Stimulated activated CD8-positive, alpha-beta memory T cell treated with anti-CD3 and anti-CD28 coated beads, Interleukin-7, amount 100 ng/mL, for 4 hours (primary cell): ENCODE results near the gene KCNJ2.

Experiments
- DNase-seq, 2 donors: peaks; one replicate each; pipeline ENCODE4 v3.0.0-alpha.2; 2020; ENCODE audit warnings: low read depth in 2 of 2

Gene KCNJ2

DNA sequence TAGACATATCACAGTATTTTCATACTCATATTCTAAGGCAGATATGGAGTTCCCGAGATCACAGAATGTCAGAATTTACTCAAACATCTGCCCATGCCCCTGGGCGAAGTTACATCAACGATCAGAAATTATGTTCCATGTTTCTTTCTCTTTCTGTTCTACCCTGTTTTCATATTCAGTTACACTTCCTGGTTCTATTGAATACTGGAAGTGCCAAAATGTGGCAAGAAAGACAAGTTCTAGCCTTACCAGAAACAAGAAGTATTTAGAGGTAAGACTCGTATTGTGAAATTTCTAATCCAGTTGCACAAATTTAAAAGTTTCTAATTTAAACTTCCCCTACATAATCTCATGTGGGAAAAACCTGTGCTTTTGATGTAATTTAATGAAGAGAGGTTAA lies 36.1 kb downstream of the KCNJ2 start:
- DNase-seq = no peak

DNA sequence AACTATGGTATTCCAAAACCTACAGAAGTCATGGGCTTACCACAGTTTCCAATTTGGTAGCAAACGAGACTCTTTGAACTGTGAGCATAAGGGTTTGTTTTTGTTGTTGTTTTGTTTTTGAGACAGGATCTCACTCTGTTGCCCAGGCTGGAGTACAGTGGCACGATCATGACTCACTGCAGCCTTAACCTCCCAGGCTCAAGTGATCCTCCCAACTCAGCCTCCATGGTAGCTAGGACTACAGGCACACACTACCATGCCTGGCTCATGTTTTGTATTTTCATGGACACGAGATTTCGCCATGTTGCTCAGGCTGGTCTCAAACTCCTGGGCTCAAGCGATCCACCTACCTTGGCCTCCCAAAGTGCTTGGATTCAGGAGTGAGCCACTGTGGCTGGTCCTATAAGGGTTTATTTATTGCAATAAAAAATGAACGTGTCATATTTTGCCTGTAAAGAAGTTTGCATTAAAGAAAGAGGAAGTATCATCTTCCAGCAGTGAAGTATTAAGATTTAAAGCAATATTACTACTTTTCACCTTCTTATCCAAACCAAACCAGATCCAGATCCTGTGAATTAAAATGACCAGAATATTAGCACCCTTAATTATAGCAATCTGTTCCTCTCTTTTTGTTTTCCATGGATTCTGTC lies 37.2 kb downstream of the KCNJ2 start:
- DNase-seq = no peak

DNA sequence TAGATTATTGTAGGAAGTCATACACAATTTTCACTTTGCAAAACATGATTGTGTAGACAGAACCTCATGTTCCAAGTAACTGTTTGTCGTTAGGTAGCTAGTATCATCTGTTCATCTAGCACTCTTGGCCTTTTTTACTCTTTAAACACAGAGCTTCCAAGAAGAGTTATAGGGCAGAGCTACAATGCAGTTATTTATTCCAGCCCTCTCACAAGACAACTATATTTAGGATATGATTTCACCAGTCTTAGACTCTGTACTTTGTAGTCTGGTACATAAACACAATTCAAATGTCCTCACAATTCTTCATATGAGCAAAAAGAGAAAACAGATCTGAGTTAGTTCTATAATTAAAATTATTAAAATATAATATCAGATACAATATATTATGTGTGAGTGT lies 37.9 kb downstream of the KCNJ2 start:
- no peak for DNase-seq

DNA sequence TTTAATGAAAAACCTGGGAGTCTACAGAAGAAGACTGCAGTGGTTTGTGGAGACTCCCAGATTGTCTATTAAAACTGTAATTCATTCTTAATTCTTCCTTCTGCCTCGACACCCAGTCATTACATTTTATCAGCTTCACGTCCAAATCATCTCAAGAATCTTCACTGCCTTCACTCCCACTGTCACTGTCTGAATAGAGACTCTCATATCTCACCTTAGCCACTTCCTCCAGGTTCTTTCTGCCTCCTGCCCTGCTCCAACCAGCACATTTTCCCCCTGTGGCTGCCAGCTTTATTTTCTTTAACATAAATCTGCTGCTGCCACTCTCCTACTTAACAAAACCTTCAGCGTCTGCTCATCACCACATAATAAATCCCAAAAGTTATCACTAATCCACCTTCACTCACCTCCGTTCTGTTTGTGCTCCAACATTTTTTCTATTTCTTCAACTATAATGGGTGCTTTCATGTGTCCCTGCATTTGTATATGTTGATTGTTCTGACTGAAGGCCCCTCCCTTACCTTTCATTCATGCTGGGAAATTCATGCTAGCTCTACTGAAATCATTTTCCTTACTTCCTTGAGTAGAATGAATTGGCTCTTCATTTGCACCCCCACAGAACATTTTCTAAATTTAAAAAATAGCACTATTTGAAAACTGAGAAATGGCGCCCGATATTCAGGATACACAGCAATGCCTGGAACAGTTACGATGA lies 38.9 kb downstream of the KCNJ2 start:
- no peak for DNase-seq

DNA sequence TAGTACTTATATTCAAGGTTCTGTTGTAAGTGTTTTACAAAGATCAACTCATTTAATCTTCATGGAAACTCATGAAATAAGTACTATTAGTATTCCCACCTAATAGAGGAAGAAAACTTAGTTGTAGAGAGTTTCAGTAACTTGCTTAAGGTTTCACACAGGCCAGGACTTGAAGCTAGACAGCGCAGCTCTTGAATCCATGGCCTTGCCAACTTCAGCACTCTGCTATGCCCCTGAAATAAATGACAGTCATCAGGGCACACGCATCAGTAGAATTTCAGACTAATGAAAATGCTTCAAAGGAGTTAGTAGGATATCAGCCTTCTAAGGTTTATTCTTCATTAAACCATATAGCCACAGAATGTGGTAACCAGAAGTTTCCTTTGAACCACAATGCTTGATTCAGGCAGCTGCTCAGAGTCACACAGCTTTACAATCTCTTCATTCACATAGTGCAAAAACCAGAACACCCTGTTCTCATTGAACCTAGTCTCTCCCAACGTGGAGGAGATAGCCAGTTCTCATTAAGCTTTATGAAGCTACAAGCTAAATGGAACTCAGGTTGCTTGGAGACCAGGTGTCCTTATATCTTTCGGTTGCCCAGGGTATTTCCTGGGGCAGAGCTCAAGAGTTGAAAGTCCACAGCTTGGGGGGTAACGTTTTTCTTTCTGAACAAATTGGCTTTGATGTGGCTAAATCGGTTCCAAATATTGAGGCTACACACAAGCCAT lies 39.7 kb downstream of the KCNJ2 start:
- no peak for DNase-seq

DNA sequence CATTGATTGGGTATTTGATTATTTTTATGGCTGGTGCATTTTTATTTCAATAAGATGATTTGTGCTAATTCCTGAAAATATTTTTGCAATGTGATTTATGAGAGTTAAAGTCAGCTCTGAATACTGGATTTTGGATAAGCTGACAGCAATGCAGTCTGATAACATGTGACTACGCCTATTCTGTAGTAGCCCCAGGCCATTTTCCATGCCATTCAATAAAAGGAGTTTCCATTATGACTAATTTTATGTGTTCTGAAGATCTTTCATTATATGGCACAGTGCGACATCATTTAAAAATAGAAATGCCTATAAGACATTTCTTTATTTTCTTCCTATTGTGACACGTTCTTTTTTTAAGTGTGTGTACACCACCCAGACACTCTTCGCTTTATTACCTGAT lies 46.3 kb downstream of the KCNJ2 start:
- DNase-seq = no peak

DNA sequence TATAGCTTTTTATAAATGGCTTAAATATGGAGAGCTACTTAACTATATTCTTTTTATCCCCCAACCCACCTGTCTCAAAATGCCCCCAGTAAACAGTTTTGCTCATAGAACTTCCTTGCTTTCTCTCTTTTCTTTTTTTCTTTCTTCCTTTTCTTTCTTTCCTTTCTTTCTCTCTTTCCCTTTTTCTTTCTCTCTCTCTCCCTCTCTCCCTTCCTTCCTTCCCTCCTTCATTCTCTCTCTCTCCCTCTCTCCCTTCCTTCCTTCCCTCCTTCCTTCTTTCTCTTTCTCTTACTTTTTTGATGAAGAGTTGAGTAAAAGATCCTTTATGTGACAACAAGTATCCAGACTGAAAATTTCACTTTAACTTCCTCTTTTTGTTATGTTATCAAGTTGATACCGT lies 48.2 kb downstream of the KCNJ2 start:
- DNase-seq = no peak

DNA sequence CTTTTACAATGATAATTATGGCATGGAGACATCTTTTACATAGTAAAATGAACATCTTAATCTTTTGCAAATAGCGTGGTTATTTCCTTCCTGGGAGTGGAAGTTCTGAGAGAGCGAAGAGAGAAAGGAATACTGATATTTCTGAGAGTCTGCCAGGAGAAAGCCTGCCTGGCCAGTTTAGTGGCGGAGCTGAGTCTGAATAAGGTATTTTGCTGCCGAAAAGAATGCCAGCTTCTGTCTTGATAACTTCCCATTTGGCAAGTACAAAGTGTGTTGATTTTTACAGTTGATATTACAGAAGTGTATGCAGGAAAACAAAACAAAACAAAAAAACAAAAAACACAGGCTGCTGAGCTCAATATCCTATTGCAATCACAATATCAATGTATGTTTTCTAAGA lies 55.9 kb downstream of the KCNJ2 start:
- DNase-seq = no peak
